ENCODE data around the gene CDKN2D. TPM values are rescaled to one million over a fixed set of nuclear protein-coding genes. Genes with fewer than 3 reads are reported as not detected.

CDKN2D gene
- polyA plus RNA-seq, 4 donors, result 8.6 to 25.4 (median 10.6) TPM

DNA sequence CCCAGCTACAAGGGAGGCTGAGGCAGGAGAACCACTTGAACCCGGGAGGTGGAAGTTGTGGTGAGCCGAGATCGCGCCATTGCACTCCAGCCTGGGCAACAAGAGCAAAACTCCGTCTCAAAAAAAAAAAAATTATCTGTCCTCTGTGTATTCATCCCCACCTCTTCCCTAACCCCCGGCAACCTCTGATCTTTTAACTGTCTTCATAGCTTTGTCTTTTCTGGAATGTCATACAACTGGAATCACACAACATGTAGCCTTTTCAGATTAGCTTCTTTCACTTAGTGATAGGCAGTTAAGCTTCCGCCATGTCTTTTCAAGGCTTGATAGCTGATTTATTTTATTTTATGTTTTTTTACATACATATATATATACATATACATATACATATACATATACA is 43.1 kb downstream of the CDKN2D start:
- DNase-seq (ENCODE audit: low read depth in 4 of 4, low spot score in 3 of 4), result no peak

DNA sequence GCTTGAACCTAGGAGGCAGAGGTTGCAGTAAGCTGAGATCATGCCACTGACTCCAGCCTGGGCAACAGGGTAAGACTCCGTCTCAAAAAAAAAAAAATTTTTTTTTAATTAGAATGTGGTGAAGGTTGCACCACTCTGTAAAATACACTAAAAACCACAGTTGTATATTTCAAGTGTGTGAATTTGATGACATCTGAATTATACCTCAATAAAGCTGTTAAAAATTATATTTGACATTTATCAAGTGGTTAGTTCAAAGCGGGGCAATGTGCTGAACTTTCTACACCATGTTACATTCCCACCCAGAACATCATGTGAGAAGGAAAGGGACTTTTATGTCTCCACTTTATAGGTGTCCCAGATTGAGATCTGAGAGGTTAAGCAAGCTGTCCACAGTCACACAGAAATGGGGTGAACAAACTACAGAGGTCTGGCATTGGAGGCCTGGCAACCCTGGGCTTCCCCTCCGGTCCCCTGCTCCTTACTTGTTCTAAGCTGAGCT is 45.6 kb downstream of the CDKN2D start:
- DNase-seq (ENCODE audit: low read depth in 4 of 4, low spot score in 3 of 4), result no peak

DNA sequence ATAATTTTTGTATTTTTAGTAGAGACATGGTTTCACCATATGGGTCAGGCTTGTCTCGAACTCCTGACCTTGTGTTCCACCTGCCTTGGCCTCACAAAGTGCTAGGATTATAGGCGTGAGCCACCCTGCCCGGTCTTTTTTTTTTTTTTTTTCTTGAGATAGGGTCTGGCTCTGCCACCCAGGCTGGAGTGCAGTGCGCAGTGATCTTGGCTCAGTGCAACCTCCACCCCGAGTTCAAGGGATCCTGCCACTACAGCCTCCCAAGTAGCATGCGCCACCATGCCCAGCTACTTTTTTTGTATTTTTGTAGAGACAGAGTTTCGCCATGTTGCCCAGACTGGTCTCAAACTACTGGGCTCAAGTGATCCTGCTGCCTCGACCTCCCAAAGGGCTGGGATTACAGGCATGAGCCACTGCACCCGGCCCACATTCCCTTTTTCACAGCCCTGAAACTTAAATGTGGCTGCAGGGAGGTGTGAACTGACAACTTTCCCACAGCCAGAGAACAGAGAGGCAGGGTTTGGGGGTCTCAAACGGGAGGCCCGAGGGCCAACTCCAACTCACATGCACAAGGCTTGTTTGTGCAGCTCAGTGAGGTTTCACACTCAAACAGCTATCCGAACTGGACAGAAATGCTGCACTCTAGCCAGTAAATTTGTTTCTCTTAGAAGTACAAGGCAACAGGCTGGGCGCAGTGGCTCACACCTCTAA is 47.2 kb downstream of the CDKN2D start:
- DNase-seq (ENCODE audit: low read depth in 4 of 4, low spot score in 3 of 4), result no peak

DNA sequence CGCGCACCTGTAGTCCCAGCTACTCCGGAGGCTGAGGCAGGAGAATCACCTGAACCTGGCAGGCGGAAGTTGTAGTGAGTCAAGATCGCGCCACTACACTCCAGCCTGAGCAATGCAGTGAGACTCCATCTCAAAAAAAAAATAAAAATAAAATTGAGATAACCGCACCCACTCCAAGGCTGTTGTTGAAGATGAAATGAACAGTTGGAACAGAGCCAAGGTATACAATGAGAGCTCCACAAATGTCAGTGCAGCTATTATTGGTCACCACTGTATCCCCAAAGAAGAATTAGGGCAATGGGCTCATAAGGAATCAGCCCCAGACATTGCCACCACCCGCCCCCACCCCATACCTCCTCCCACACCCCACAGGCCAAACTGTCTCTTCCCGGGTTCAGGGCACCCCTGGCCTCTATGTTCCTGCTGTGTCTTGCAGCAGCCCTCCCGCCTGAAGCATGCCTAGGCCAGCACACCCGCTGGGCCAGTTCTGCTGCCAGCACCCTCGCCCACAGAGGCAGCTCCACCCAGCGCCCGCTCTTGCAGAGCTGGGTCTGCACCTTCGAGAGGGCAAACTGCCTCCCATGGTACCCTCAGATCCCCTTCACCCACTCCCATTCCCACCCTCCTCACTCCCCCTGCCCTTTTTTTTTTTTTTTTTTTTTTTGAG is 48.0 kb downstream of the CDKN2D start:
- no peak for DNase-seq (ENCODE audit: low read depth in 4 of 4, low spot score in 3 of 4)

DNA sequence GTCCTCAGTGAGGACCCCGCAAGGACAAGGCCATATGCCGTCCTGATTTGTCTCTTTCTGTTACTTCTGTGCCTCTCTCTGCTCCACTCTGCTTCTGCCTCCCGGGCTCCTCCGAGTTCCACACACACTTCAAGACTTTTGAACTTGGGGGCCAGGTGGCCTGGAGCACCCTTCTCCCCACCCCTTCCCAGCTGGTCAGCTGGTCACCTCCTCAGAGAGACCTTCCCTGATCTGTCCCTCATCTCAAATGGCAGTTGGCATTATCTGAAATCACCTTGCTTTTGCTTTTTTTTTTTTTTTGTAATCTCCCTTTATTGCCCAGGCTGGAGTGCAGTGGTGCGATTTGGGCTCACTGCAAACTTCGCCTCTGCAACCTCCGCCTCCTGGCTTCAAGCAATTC is 49.4 kb downstream of the CDKN2D start:
- DNase-seq (ENCODE audit: low read depth in 4 of 4, low spot score in 3 of 4), result no peak

DNA sequence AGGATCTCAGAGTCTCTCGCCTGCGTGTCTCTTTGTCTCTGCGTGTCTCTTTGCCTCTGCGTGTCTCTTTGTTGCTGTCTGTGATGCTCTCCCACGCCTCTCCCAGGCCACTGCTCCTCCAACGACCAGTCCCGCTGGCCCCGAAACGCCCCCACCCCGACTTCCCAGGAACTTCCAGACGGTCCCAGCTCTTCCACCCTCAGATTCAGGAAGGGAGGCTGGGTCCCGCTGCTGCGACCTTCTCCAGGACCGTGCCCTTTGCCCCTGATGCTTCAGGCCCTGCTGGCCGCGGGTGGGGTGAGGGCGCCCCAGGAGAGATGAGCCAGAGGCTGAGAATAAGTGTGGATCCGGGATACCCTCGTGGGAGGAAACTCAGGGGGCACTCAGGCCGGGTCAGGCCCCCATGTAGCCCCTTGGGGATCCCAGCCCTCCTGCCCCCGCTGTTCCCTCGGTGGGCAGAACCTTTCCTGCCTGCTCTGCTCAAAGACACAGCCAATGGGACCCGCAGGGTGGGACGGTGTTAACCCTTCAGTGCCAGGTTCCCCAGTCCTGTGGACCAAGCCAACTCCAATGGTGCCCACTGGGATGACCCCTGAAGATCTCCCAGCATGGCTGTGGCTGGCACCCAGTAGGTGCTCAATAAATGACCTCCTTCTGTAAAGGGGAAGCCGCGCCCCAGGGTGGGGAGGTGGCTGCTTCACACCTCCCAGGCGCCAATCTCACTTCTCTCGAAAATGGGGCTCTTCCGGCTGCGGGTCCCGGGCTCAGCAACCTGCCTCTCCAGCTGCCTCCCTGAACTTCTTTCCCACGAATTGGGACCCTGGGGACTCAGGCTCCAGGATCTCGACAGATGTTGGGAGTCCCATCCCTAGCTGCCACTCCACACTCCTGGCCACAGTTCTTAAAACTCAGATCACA is 50.1 kb downstream of the CDKN2D start:
- no peak for DNase-seq (ENCODE audit: low read depth in 4 of 4, low spot score in 3 of 4)

DNA sequence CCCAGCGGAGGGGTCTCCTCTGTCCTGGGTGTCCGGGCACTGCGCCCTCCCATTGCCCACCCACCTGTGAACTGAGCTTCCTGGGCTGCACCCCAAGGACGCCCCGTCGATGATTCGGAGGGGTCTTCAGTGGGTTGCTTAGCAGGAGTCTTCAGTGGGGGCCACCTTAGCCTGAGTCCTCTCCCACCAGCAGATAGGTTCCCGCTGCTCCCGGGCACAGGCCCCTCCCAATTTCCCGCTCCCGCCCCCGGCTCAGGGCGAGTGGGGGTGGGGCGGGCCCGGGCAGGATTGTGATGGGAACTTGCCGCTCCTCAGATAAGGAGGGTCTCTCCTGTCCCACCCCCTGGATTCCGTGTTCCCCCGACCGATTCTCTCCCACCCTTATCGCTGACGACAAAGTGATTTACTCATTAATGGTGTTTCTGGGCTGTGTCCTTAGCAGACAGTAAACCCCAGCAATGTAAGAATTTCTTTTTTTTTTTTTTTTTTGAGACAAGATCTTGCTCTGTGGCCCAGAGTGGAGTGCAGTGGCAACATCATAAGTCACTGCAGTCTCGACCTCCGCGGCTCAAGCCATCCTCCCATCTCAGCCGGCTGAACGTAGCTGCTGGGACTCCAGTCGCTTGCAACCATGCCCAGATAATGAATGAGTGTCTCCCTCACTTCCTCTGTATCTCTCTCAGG is 50.9 kb downstream of the CDKN2D start:
- DNase-seq (ENCODE audit: low read depth in 4 of 4, low spot score in 3 of 4), result no peak

DNA sequence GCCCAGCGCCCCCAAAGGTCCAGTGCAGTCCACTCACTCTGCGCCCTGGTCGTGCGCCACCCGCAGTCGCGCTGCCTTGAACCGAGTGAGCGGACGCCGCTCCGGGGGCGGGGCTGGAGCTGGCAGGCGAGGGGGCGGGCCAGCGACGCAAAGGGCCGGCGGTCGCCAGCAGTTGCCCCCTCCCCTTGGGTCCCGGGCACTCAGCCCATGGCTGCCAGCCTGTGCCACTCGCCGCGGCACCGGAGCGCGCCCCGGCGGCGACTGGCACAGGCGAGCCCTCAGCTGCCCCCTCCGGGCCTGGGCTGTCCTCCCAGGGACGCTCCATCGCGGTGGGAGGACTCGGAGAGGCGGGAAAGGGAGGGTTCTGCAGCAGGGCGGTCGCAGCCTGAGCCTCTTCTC is 51.4 kb downstream of the CDKN2D start, which contains the start of gene S1PR5:
Gene S1PR5, minus strand, starts transcription at position 87 of the 399 bp plus-strand sequence. CDS start 2,436 bp downstream, outside the sequence.
- no peak for DNase-seq (ENCODE audit: low read depth in 4 of 4, low spot score in 3 of 4)

DNA sequence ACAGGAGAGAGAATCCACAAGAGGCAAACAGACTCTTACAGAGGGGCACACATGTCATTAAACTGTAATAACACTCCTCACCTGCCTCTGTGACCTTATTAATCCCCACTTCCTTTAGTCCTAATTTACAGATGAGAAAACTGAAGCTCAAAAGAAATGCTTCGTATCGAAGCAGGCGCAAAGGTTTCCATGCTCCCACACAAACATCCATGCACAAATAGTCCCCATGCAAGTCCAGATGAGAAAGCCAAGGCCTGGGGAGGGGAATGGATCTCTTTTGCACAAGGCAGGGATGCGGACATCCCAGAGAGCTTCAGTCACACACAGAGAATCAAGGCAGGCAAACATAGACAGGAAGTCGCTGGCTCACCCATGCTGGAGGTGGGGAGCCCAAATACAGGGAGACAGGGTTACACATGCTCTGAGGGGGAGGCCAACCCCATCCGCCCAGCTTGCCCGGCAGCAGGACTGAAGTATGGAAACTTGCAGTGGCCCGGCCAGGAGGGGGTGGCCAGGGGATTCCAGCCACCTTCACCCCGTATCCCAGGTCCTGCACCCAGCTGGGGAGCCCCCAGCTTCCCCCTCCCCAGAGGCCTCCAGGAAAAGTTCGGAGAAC is 52.0 kb downstream of the CDKN2D start:
- no peak for DNase-seq (ENCODE audit: low read depth in 4 of 4, low spot score in 3 of 4)

Other genes with a start within 250 kb of the CDKN2D start
- gene RAVER1, start 235.4 kb downstream of the CDKN2D start, polyA plus RNA-seq (ENCODE audit: insufficient read length in 4 of 4), result 10 to 100 TPM; 24.0 to 40.5 (median 26.5) TPM
- 1 to 10 TPM; 6.6 to 9.4 (median 9.0) TPM for gene ICAM3, start 229.4 kb downstream of the CDKN2D start, polyA plus RNA-seq (ENCODE audit: insufficient read length in 4 of 4)
- gene TYK2, start 188.4 kb downstream of the CDKN2D start, polyA plus RNA-seq (ENCODE audit: insufficient read length in 4 of 4), result 100 to 1,000 TPM; 102 to 170 (median 113) TPM
- gene CDC37, start 165.4 kb downstream of the CDKN2D start, polyA plus RNA-seq (ENCODE audit: insufficient read length in 4 of 4), result 100 to 1,000 TPM; 106 to 172 (median 139) TPM
- 1 to 10 TPM; 2.1 to 4.2 (median 2.8) TPM for gene PDE4A, start 148.4 kb downstream of the CDKN2D start, polyA plus RNA-seq (ENCODE audit: insufficient read length in 4 of 4)
- 10 to 100 TPM; 71.2 to 77.2 (median 74.1) TPM for gene KEAP1, start 65.6 kb downstream of the CDKN2D start, polyA plus RNA-seq (ENCODE audit: insufficient read length in 4 of 4)
- 1 to 10 TPM; 1.5 to 1.9 (median 1.6) TPM for gene S1PR5, start 51.5 kb downstream of the CDKN2D start, polyA plus RNA-seq (ENCODE audit: insufficient read length in 4 of 4)
- gene ATG4D, start 25.1 kb downstream of the CDKN2D start, polyA plus RNA-seq (ENCODE audit: insufficient read length in 4 of 4), result 10 to 100 TPM; 17.1 to 37.0 (median 27.8) TPM
- gene KRI1, start 3.0 kb downstream of the CDKN2D start, polyA plus RNA-seq (ENCODE audit: insufficient read length in 4 of 4), result 10 to 100 TPM; 26.1 to 39.2 (median 33.6) TPM
- 10 to 100 TPM in 3 of 4 donors, 1 to 10 TPM in 1; 1.7 to 60.2 (median 43.2) TPM for gene AP1M2, start 18.3 kb upstream of the CDKN2D start, polyA plus RNA-seq (ENCODE audit: insufficient read length in 4 of 4)
- 100 to 1,000 TPM; 134 to 211 (median 197) TPM for gene SLC44A2, start 56.6 kb upstream of the CDKN2D start, polyA plus RNA-seq (ENCODE audit: insufficient read length in 4 of 4)
- gene ILF3, start 85.4 kb upstream of the CDKN2D start, polyA plus RNA-seq (ENCODE audit: insufficient read length in 4 of 4), result 100 to 1,000 TPM; 209 to 347 (median 284) TPM
- gene QTRT1, start 132.5 kb upstream of the CDKN2D start, polyA plus RNA-seq (ENCODE audit: insufficient read length in 4 of 4), result 10 to 100 TPM; 37.0 to 80.4 (median 42.7) TPM
- 100 to 1,000 TPM in 3 of 4 donors, 10 to 100 TPM in 1; 68.8 to 166 (median 125) TPM for gene DNM2, start 149.1 kb upstream of the CDKN2D start, polyA plus RNA-seq (ENCODE audit: insufficient read length in 4 of 4)

Data from left renal pelvis (tissue), 4 donors.